A549 (cell line): ENCODE results near the gene FUT7. TPM values are rescaled to one million over a fixed set of nuclear protein-coding genes. Genes with fewer than 3 reads are reported as not detected.
A peak's percentile ranks its signal among the peaks of the same experiment; 100 is the strongest.

ENCODE experiments used
- ATAC-seq, 2 experiments: fragments of 200-7000 bp in 1 of 2; fragments of >200 bp in 1 of 2; cut with Nextera tagmentation in 1 of 2; cut with Tn5 transposase in 1 of 2; 3 replicates each; pipeline versions ENCODE4 v1.8.0 to v1.9.1; 2018 to 2020; ENCODE audit warnings: mild to moderate bottlenecking in 1 of 2, moderate library complexity in 1 of 2
- CTCF ChIA-PET: fragments of 300-600 bp; sonication (Branson Sonifier 250); formaldehyde crosslinking; extraction: SDS; loops from one replicate; lab custom pipeline; 2021; ENCODE audit warnings: antibody characterized with exemption, inconsistent platforms; lab: Yijun Ruan, JAX
- POLR2A ChIA-PET: fragments of 350-600 bp; formaldehyde crosslinking; extraction: SDS; loops from one replicate; lab custom pipeline; 2021; ENCODE audit warnings: antibody characterized with exemption, inconsistent platforms; lab: Yijun Ruan, JAX
- DNase-seq, 2 experiments: peaks; one replicate each; pipeline versions ENCODE4 v3.0.0 to v3.0.0-alpha.2; 2011 to 2016; ENCODE audit warnings: low read depth in 1 of 2, low spot score in 1 of 2
- FAIRE-seq: peaks from 2 replicates; lab custom pipeline; 2011; peaks lifted over from hg19 to GRCh38; lab: Jason Lieb, UNC
- H3K27ac ChIP-seq, 2 experiments: fragments of >200 bp; sonication (Bioruptor Twin); formaldehyde crosslinking; 3 replicates each; pipeline ENCODE4 v1.5.1; 2016 to 2017
- H3K4me1 ChIP-seq: fragments of >200 bp; sonication (Bioruptor Twin); formaldehyde crosslinking; 3 replicates; pipeline ENCODE4 v1.6.1; 2016
- H3K4me2 ChIP-seq: fragments of >200 bp; sonication (Bioruptor Twin); formaldehyde crosslinking; 3 replicates; pipeline ENCODE4 v1.6.1; 2016
- H3K4me3 ChIP-seq: fragments of >200 bp; sonication (Bioruptor Twin); formaldehyde crosslinking; 3 replicates; pipeline ENCODE4 v1.5.1; 2016
- H3K9me3 ChIP-seq: fragments of >200 bp; sonication (Bioruptor Twin); formaldehyde crosslinking; 3 replicates; pipeline ENCODE4 v1.6.1; 2016
- E2F6 ChIP-seq: IDR thresholded peaks from 2 replicates; pipeline ENCODE4 v1.6.1; 2012; ENCODE audit warnings: low read depth, borderline replicate concordance
- EHF ChIP-seq: fragments of 250-450 bp; sonication (Bioruptor Pico); IDR thresholded peaks from 2 replicates; pipeline ENCODE4 v1.5.0; 2020; ENCODE audit warnings: mild to moderate bottlenecking
- EP300 ChIP-seq, 2 experiments: fragments of >200 bp; sonication (Bioruptor Twin); formaldehyde crosslinking; IDR thresholded peaks; 2 replicates in 1 of 2; 3 replicates in 1 of 2; pipeline ENCODE4 v1.6.1; 2016 to 2017
- HOXB5 ChIP-seq: fragments of 250-450 bp; sonication (Bioruptor Pico); IDR thresholded peaks from 2 replicates; pipeline ENCODE4 v1.5.0; 2020; ENCODE audit warnings: mild to moderate bottlenecking, moderate library complexity
- JUN ChIP-seq, 2 experiments: fragments of >200 bp; sonication (Bioruptor Twin); formaldehyde crosslinking; IDR thresholded peaks; 2 replicates in 1 of 2; 3 replicates in 1 of 2; pipeline ENCODE4 v1.6.1; 2016 to 2017
- MAFK ChIP-seq: fragments of 450-650 bp; IDR thresholded peaks from 2 replicates; pipeline ENCODE4 v1.6.1; 2014; ENCODE audit not compliant: partially characterized antibody
- MAZ ChIP-seq: fragments of 150-350 bp; IDR thresholded peaks from 2 replicates; pipeline ENCODE4 v1.6.1; 2014; ENCODE audit warnings: antibody characterized with exemption, low read depth, low read length, borderline replicate concordance
- MYC ChIP-seq: IDR thresholded peaks from 2 replicates; pipeline ENCODE4 v1.6.1; 2012; ENCODE audit warnings: mild to moderate bottlenecking, inconsistent platforms, low read length, improper control_type of control experiment, borderline replicate concordance
- NR3C1 ChIP-seq: fragments of >200 bp; sonication (Bioruptor Twin); formaldehyde crosslinking; IDR thresholded peaks from 3 replicates; pipeline ENCODE4 v1.6.1; 2017
- PBX3 ChIP-seq: IDR thresholded peaks from 2 replicates; pipeline ENCODE4 v1.6.1; 2012
- TP53 ChIP-seq: fragments of 250-450 bp; sonication (Bioruptor Pico); IDR thresholded peaks from 2 replicates; pipeline ENCODE4 v1.5.0; 2021; ENCODE audit warnings: mild to moderate bottlenecking, moderate library complexity
- ZC3H11A ChIP-seq: fragments of 450-650 bp; IDR thresholded peaks from 2 replicates; pipeline ENCODE4 v1.6.1; 2014; ENCODE audit warnings: antibody characterized with exemption, mild to moderate bottlenecking
- ZNF302 ChIP-seq: fragments of 250-450 bp; sonication (Bioruptor Pico); IDR thresholded peaks from 2 replicates; pipeline ENCODE4 v1.9.0; 2021; ENCODE audit warnings: inconsistent platforms, mild to moderate bottlenecking, moderate library complexity
- WGBS: methylation state at CpG from one replicate; pipeline ENCODE4 v1.1.6; 2017; ENCODE audit errors: missing lambda C conversion rate; 5-methylcytosine and 5-hydroxymethylcytosine counted together
- polyA plus RNA-seq, 4 experiments: library from polyadenylated mRNA; depleted of rRNA in 3 of 4; stranded (reverse); fragments of >200 nt; fragmentation: RNase III in 1 of 4; extraction: RNeasy Plus Mini Kit Qiagen cat#74134 plus additional on column Dnase treatment in 1 of 4; gene quantifications; 2 replicates in 3 of 4; 3 replicates in 1 of 4; pipeline ENCODE4 v1.2.3, GENCODE V29; 2011 to 2017
- TF ChIP-seq, protein P1 (sequence below): fragments of >200 bp; sonication (Bioruptor Twin); formaldehyde crosslinking; IDR thresholded peaks from 3 replicates; pipeline ENCODE4 v1.5.1; 2016
- TF ChIP-seq, protein P2 (sequence below): fragments of 150-350 bp; IDR thresholded peaks from 2 replicates; pipeline ENCODE4 v1.6.1; 2014; ENCODE audit warnings: low read depth, mild to moderate bottlenecking, low read length
- TF ChIP-seq, protein P3 (sequence below): fragments of 250-450 bp; sonication (Bioruptor Pico); IDR thresholded peaks from 2 replicates; pipeline ENCODE4 v1.5.0; 2020; ENCODE audit warnings: low read depth, mild to moderate bottlenecking, moderate library complexity

FUT7 gene
- polyA plus RNA-seq, 2 of the 4 experiments (the other 2 are of a cell fraction): not detected

DNA sequence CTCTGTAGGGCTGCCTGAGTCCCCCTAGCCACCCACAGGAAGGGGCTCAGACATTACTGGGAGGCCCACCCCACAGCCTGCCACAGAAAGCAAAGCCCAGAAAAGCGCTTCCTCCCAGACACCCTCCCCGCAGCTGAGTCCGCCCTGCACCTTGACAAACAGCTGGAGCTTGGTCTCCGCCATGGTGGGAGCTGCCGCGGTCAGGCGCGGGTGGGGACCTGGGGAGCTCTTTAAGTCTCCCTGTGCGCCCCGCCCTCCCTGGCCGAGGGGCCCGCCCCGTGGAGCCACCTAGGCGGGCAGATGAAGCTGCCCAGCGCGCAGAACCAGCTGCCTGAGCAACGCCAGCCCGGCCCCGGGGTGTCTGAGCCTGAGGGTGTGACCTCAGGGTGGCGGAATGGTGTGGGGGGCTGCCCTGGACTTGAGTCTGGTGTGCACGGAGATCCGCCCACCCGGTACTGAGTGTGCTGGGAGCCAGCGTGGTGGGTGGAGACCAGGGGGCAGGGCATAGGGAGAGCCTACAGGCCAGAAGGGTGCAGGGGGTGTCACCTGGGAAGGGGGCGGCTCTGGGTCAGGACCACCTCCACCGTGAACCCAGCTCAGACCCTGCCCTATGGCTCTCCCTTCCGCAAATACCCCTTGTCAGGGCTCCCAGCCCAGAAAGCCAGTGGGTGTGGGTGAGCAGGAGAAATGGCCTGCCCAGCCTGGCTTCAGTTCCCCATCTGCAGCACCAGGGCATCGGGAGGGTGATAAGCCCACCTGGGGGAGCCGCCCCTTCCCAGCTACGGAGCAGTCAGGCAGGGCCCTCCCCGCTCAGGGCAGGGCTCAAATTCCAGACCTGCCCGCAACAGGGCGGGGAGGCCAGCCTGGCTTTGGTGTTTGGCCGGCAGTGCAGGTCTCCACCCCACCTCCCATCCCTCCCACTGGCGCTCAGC lies 35.3 kb downstream of the FUT7 start, which contains the start of gene CLIC3 (continued):
- TF ChIP-seq, protein P1, sequence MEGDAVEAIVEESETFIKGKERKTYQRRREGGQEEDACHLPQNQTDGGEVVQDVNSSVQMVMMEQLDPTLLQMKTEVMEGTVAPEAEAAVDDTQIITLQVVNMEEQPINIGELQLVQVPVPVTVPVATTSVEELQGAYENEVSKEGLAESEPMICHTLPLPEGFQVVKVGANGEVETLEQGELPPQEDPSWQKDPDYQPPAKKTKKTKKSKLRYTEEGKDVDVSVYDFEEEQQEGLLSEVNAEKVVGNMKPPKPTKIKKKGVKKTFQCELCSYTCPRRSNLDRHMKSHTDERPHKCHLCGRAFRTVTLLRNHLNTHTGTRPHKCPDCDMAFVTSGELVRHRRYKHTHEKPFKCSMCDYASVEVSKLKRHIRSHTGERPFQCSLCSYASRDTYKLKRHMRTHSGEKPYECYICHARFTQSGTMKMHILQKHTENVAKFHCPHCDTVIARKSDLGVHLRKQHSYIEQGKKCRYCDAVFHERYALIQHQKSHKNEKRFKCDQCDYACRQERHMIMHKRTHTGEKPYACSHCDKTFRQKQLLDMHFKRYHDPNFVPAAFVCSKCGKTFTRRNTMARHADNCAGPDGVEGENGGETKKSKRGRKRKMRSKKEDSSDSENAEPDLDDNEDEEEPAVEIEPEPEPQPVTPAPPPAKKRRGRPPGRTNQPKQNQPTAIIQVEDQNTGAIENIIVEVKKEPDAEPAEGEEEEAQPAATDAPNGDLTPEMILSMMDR: no peak
- TF ChIP-seq, protein P2, sequence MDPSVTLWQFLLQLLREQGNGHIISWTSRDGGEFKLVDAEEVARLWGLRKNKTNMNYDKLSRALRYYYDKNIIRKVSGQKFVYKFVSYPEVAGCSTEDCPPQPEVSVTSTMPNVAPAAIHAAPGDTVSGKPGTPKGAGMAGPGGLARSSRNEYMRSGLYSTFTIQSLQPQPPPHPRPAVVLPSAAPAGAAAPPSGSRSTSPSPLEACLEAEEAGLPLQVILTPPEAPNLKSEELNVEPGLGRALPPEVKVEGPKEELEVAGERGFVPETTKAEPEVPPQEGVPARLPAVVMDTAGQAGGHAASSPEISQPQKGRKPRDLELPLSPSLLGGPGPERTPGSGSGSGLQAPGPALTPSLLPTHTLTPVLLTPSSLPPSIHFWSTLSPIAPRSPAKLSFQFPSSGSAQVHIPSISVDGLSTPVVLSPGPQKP: no peak
- TF ChIP-seq JUN (IDR thresholded peaks at IDR 0.05) (peak in 1 of 2 experiments; percentile 44; a peak in 1 of 5 replicates), ZC3H11A (no peak), MAFK (no peak), MYC (no peak), MAZ (no peak)
- TF ChIP-seq, all 56 proteins: peak for 4

DNA sequence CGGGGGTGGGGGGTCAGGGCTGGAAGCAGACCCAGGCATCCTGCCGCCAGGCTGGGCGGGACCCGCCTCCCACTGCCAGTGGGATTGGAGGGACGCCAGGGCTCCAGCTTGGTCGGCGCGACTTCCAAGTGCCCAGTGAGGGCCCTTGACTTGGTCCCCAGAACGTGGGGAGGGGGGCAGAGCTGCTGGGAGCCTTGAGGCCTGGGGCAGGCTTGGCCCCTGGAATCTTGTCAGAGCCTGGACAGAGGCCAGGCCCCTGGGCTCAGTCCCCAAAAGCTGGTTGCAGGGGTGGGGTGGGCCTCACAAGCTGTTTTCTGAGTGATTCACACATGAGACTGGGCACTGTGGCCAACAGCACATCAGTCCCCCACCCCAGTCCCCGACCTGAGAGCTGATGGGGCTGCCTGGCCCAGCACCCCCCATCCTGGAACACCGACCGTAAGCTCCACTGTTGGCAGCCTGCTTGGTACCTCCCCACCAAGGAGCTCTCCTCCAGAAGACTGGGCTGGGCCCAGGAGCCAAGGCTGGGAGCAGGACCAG lies 36.0 kb downstream of the FUT7 start:
- Histone ChIP-seq H3K27ac (peak overlapping the region; percentile 59 to 84), H3K4me2 (peak overlapping the region; percentile 86)
- peak in 1 of 2 experiments; percentile 14; a peak in 3 of 6 replicates for ATAC-seq
- WGBS: 10% methylated on average over 2 of the region's 12 CpGs
- no peak for FAIRE-seq
- CTCF ChIA-PET: interaction anchor here (0.5 to 6.6 kb wide), 9 partner anchors 9 to 153 kb away, joined by 3 to 34 read pairs (median 5); partner anchors contain the start of genes ABCA2, AJM1 and NPDC1
- TF ChIP-seq, protein P3, sequence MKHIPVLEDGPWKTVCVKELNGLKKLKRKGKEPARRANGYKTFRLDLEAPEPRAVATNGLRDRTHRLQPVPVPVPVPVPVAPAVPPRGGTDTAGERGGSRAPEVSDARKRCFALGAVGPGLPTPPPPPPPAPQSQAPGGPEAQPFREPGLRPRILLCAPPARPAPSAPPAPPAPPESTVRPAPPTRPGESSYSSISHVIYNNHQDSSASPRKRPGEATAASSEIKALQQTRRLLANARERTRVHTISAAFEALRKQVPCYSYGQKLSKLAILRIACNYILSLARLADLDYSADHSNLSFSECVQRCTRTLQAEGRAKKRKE (CRISPR knock-in tag): no peak
- TF ChIP-seq TP53 (CRISPR knock-in tag): no peak
- no peak for TF ChIP-seq ZNF302 (CRISPR knock-in tag)
- no peak for TF ChIP-seq HOXB5 (CRISPR knock-in tag)
- no peak for TF ChIP-seq EHF (CRISPR knock-in tag)
- peak; percentile 21 for TF ChIP-seq PBX3
- no peak for TF ChIP-seq NR3C1
- TF ChIP-seq, all 56 proteins: peak for 1
- Histone ChIP-seq H3K4me3 (peak overlapping the region; percentile 30), H3K9me3 (peaks cover 3% of the 10 kb centered on the region; the same call in 1 of the 3 replicates), H3K4me1 (peaks cover 53% of the 10 kb centered on the region)
- DNase-seq: no peak
- POLR2A ChIA-PET: interaction anchor here (0.8 to 1.7 kb wide), 5 partner anchors 18 to 148 kb away, joined by 3 to 6 read pairs (median 4); no protein-coding TSS in a partner anchor

DNA sequence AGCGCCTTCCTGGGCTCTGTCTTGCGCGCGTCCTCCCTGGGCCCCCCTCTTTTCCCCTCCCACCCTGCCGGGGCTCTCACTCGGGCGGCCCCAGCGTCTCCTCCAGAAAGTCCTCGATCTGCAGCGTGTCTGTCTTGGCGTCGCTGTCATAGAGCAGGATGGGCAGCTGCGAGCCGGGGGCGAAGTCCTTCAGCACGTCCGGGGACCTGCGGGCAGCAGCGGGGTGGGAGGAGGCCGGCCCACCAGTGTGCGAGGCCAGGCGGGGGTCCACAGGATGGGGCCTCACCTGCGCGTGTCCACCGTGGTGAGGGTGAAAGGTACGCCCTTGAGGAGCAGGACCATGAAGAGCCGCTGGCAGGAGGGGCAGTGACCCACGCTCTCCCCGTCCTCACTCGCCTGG lies 36.5 kb downstream of the FUT7 start:
- FAIRE-seq (no peak), DNase-seq (no peak), ATAC-seq (no peak)
- H3K4me1 ChIP-seq: peaks cover 57% of the 10 kb centered on the region
- H3K4me3 ChIP-seq: no peak overlapping the region
- TF ChIP-seq EP300 (IDR thresholded peaks at IDR 0.05): no peak
- TF ChIP-seq E2F6: no peak
- TF ChIP-seq, protein P2: no peak
- peaks cover 3% of the 10 kb centered on the region; the same call in 1 of the 3 replicates for H3K9me3 ChIP-seq
- ChIA-PET POLR2A (interaction anchor here (1.0 to 1.7 kb wide), 3 partner anchors 17 to 93 kb away, joined by 3 to 6 read pairs (median 4); no protein-coding TSS in a partner anchor), CTCF (interaction anchor here (1.3 to 6.6 kb wide), 6 partner anchors 25 to 153 kb away, joined by 4 to 34 read pairs (median 17); partner anchors contain the start of genes ABCA2 and AJM1)
- peak overlapping the region; percentile 86 for H3K4me2 ChIP-seq
- peak overlapping the region; percentile 59 to 84; a peak in 4 of 6 replicates for H3K27ac ChIP-seq
- 86% methylated on average over 18 of the region's 30 CpGs for WGBS
